Suprapubic skin (tissue), 4 donors: ENCODE measurements around the gene PPP2R5C.

Experiments
- CTCF ChIP-seq, 2 donors: fragments of 200-600 bp in 1 of 2; fragments of 450-650 bp in 1 of 2; sonication (generic) in 1 of 2; IDR thresholded peaks; one replicate each; pipeline ENCODE4 v1.5.1; 2016 to 2019; ENCODE audit warnings: antibody characterized with exemption in 2 of 2, mild to moderate bottlenecking in 1 of 2, moderate library complexity in 1 of 2
- EP300 ChIP-seq: sonication (generic); formaldehyde crosslinking; IDR thresholded peaks from one replicate; pipeline ENCODE4 v1.6.1; 2017; ENCODE audit warnings: antibody characterized with exemption
- POLR2A ChIP-seq, 2 donors: fragments of 450-650 bp; IDR thresholded peaks; one replicate each; pipeline ENCODE4 v1.6.1; 2017; ENCODE audit warnings: antibody characterized with exemption in 2 of 2, mild to moderate bottlenecking in 2 of 2, moderate library complexity in 2 of 2
- POLR2AphosphoS5 ChIP-seq, 3 donors: sonication (generic); formaldehyde crosslinking; IDR thresholded peaks; one replicate each; pipeline ENCODE4 v1.6.1; 2017; ENCODE audit warnings: antibody characterized with exemption in 3 of 3

- TF ChIP-seq POLR2A (IDR thresholded peaks at IDR 0.05) (no peak), CTCF (IDR thresholded peaks at IDR 0.05) (no peak), EP300 (no peak), POLR2AphosphoS5 (IDR thresholded peaks at IDR 0.05) (no peak)
Observed at GRCh38 chr14:101963656-101964296, 202.3 kb downstream of the PPP2R5C start.
